Activated B cell treated with CpG ODN at 0.5 μM for 24 hours (primary cell): Measurements from ENCODE around the gene SCN1B. TPM values are rescaled to one million over a fixed set of nuclear protein-coding genes. Genes with fewer than 3 reads are reported as not detected.

Experiments used
- ATAC-seq: fragments of 200-7000 bp; cut with Tn5 transposase; one replicate; pipeline ENCODE4 v1.10.0; 2021; ENCODE audit warnings: low read depth, mild to moderate bottlenecking, moderate library complexity
- CTCF ChIA-PET: fragments of 350-600 bp; sonication (Branson Sonifier 250); formaldehyde crosslinking; loops from one replicate; lab custom pipeline; 2021; ENCODE audit warnings: antibody characterized with exemption; lab: Charles Lee
- POLR2A ChIA-PET: fragments of 350-600 bp; sonication (Branson Sonifier 250); formaldehyde crosslinking; loops from one replicate; lab custom pipeline; 2021; ENCODE audit warnings: antibody characterized with exemption; lab: Charles Lee
- DNase-seq: peaks from one replicate; pipeline ENCODE4 v3.0.0; 2022
- H3K27ac Mint-ChIP-seq: one replicate; pipeline ENCODE4 v1.8.0; 2020; ENCODE audit warnings: mixed read lengths
- H3K27me3 Mint-ChIP-seq: one replicate; pipeline ENCODE4 v1.8.0; 2021; ENCODE audit warnings: mixed read lengths
- H3K36me3 Mint-ChIP-seq: one replicate; pipeline ENCODE4 v1.8.0; 2021; ENCODE audit warnings: low read depth, mixed read lengths
- H3K4me1 Mint-ChIP-seq: one replicate; pipeline ENCODE4 v1.8.0; 2021; ENCODE audit warnings: mixed read lengths
- H3K4me3 Mint-ChIP-seq: one replicate; pipeline ENCODE4 v1.8.0; 2020; ENCODE audit warnings: mild to moderate bottlenecking, mixed read lengths
- H3K9me3 Mint-ChIP-seq: one replicate; pipeline ENCODE4 v1.8.0; 2020; ENCODE audit warnings: mixed read lengths
- intact Hi-C: fragments of 100-400 bp; cut with micrococcal nuclease; formaldehyde crosslinking; loops from one replicate; pipeline ENCODE4 v1.15.1; 2024
- total RNA-seq: library from RNA; stranded (reverse); gene quantifications from 2 replicates; pipeline ENCODE4 v1.2.3, GENCODE V29; 2022
- TF ChIP-seq, protein P1 (sequence below): fragments of 200-600 bp; IDR thresholded peaks from one replicate; pipeline ENCODE4 v1.8.0; 2022; ENCODE audit warnings: antibody characterized with exemption, mild to moderate bottlenecking

The SCN1B gene
- total RNA-seq, 1 donor from 2014 or later, result 0.47 TPM

DNA sequence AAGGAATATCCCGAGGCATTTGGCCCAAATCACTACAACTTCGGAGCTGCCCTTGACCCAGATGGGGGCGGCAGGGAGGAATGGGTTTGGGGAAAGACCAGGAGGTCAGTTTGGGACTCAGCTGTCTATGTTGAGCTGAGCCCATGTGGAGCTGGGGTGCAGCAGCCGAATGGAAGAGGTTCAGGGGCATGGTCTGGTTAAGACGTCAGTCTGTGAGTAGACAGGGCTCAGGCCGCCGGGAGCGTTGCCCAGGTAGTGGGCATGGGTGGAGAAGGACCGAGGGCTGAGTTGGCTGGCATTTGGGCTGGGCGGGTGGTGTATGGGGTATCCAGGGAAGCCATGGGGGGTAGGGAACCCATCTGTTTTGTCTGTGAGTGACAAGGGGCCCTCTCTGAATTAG is 9.3 kb upstream of the SCN1B start:
- peaks cover 85% of the 10 kb centered on the region for H3K36me3 Mint-ChIP-seq
- no peak overlapping the region for H3K27ac Mint-ChIP-seq
- CTCF ChIA-PET, result no interaction called here

DNA sequence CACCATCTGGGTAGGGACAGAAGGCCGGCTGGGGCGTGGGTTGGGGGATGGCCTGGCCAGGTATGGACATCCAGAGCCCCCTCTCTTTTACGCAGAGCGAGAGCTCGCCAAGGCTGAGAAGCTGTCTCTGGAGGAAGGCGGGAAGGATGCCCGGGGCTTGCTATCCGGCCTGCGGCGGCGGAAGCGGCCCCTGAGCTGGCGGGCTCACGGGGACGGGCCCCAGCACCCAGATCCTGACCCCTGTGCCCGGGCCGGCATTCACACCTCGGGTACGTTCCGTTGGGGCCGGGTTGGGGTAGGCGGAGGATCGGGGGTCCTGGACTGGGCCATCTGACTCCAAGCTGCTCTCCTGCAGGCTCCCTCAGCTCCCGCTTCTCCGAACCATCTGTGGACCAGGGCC is 8.7 kb upstream of the SCN1B start:
- Mint-ChIP-seq H3K27me3 (no peaks in the 10 kb centered on the region), H3K4me1 (peaks cover 6% of the 10 kb centered on the region), H3K27ac (no peak overlapping the region), H3K4me3 (no peak overlapping the region), H3K9me3 (no peaks in the 10 kb centered on the region), H3K36me3 (peaks cover 87% of the 10 kb centered on the region)
- no peak for DNase-seq
- no peak for ATAC-seq
- POLR2A ChIA-PET, result interaction anchor here (0.5 kb wide), 1 partner anchor 1650 kb away, joined by 6 read pairs; no protein-coding TSS in a partner anchor
- intact Hi-C loops, result no loop called here
- TF ChIP-seq, protein P1, sequence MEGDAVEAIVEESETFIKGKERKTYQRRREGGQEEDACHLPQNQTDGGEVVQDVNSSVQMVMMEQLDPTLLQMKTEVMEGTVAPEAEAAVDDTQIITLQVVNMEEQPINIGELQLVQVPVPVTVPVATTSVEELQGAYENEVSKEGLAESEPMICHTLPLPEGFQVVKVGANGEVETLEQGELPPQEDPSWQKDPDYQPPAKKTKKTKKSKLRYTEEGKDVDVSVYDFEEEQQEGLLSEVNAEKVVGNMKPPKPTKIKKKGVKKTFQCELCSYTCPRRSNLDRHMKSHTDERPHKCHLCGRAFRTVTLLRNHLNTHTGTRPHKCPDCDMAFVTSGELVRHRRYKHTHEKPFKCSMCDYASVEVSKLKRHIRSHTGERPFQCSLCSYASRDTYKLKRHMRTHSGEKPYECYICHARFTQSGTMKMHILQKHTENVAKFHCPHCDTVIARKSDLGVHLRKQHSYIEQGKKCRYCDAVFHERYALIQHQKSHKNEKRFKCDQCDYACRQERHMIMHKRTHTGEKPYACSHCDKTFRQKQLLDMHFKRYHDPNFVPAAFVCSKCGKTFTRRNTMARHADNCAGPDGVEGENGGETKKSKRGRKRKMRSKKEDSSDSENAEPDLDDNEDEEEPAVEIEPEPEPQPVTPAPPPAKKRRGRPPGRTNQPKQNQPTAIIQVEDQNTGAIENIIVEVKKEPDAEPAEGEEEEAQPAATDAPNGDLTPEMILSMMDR, result no peak
- CTCF ChIA-PET, result no interaction called here

More for the DNA sequence above, 9.3 kb upstream of the SCN1B start:
- H3K4me1 Mint-ChIP-seq, result peaks cover 6% of the 10 kb centered on the region
- no peak overlapping the region for H3K4me3 Mint-ChIP-seq
- H3K9me3 Mint-ChIP-seq, result no peaks in the 10 kb centered on the region
- DNase-seq (no peak), ATAC-seq (no peak)
- intact Hi-C loops, result no loop called here
- no peaks in the 10 kb centered on the region for H3K27me3 Mint-ChIP-seq
- POLR2A ChIA-PET, result interaction anchor here (0.5 kb wide), 1 partner anchor 1649 kb away, joined by 6 read pairs; no protein-coding TSS in a partner anchor
- TF ChIP-seq, protein P1, result no peak

DNA sequence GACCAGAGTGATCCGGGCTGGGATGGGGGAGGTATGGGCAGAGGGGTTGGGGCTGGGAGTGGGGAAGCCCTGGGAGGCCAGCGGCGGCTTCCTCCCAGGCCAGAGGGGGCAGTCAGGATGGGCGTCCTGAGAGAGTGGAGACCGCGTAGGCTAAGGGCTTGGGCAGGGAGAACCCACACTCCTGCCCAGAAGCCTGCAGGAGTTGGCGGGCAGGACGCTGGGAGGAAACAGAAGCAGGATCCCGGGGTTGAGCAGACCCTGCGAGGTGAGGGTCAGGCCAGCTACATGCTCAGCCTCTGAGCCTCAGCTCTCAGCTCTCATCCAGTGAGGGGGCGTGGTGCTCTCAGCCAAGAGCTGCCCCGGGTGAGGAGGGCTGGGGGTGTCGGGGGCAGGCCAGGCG is 7.8 kb upstream of the SCN1B start:
- Mint-ChIP-seq H3K36me3 (peaks cover 92% of the 10 kb centered on the region), H3K27me3 (no peaks in the 10 kb centered on the region)
- CTCF ChIA-PET, result no interaction called here

DNA sequence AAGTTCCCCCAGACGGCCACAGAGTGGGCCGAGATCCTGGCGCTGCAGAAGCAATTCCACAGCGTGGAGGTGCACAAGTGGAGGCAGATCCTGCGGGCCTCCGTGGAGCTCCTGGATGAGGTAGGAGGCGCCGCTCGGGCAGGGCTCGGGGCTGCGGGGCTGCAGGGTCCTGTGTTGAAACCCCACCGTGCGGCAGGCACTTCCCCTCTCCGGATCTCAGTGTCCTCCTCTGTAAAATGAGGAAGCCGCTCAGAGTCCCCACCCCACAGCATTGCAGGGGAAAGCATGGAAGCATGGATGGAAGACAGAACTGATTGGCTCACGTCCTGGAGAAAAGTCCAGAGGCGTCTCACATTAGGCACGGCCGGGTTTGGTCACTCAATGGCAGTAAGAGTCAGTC is 6.8 kb upstream of the SCN1B start:
- CTCF ChIA-PET, result no interaction called here
- DNase-seq (no peak), ATAC-seq (no peak)
- no peak overlapping the region for H3K4me3 Mint-ChIP-seq
- no peaks in the 10 kb centered on the region for H3K4me1 Mint-ChIP-seq
- H3K27me3 Mint-ChIP-seq, result peaks cover 2% of the 10 kb centered on the region
- peaks cover 86% of the 10 kb centered on the region for H3K36me3 Mint-ChIP-seq
- TF ChIP-seq, protein P1, result no peak
- POLR2A ChIA-PET, result no interaction called here
- no peak overlapping the region for H3K27ac Mint-ChIP-seq
- intact Hi-C loops, result no loop called here
- H3K9me3 Mint-ChIP-seq, result no peaks in the 10 kb centered on the region

More for the DNA sequence above, 7.8 kb upstream of the SCN1B start:
- intact Hi-C loops, result no loop called here
- TF ChIP-seq, protein P1, result no peak
- no peak overlapping the region for H3K4me3 Mint-ChIP-seq
- DNase-seq (no peak), ATAC-seq (no peak)
- POLR2A ChIA-PET, result no interaction called here
- H3K9me3 Mint-ChIP-seq, result no peaks in the 10 kb centered on the region
- peaks cover 2% of the 10 kb centered on the region for H3K4me1 Mint-ChIP-seq
- no peak overlapping the region for H3K27ac Mint-ChIP-seq

DNA sequence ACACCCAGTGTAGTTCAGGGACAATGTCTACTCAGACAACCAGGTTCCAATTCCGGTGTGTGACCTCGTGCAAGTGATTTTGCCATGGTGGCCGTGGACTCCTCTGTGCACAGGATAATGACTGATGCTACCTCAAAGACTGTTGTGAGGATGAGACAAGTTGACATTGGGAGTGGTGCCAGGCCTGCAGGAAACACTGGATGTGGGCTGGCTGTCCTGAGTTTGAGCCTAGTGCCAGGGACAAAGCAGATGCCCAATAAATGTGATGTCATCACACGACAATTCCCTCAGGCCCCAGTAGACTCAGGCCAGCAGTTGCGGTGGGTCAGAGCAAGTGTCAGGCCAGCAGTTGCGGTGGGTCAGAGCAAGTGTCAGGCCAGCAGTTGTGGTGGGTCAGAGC is 6.2 kb upstream of the SCN1B start:
- no peaks in the 10 kb centered on the region for H3K4me1 Mint-ChIP-seq
- H3K36me3 Mint-ChIP-seq, result peaks cover 79% of the 10 kb centered on the region

More for the DNA sequence above, 6.2 kb upstream of the SCN1B start:
- no peak overlapping the region for H3K4me3 Mint-ChIP-seq
- CTCF ChIA-PET, result no interaction called here
- peaks cover 3% of the 10 kb centered on the region for H3K27me3 Mint-ChIP-seq
- TF ChIP-seq, protein P1, result no peak
- H3K9me3 Mint-ChIP-seq, result no peaks in the 10 kb centered on the region
- DNase-seq (no peak), ATAC-seq (no peak)
- POLR2A ChIA-PET, result no interaction called here
- H3K27ac Mint-ChIP-seq, result no peak overlapping the region
- intact Hi-C loops, result no loop called here
